Muscle layer of duodenum (tissue), 2 donors: ENCODE measurements around the gene CDC34.

Source experiments
- H3K27ac ChIP-seq: one replicate; pipeline ENCODE4 v1.7.0; 2013; ENCODE audit warnings: mild to moderate bottlenecking, low read length
- H3K27me3 ChIP-seq: one replicate; pipeline ENCODE4 v1.7.0; 2013; ENCODE audit warnings: low read depth, mild to moderate bottlenecking, control low read depth, low read length
- H3K36me3 ChIP-seq, 2 donors: one replicate each; pipeline ENCODE4 v1.7.0; 2013; ENCODE audit warnings: low read length in 2 of 2, control low read depth in 1 of 2, mild to moderate bottlenecking in 1 of 2; ENCODE audit not compliant: insufficient read depth in 2 of 2, control insufficient read depth in 1 of 2
- H3K4me1 ChIP-seq, 2 donors: one replicate each; pipeline ENCODE4 v1.7.0; 2013; ENCODE audit warnings: low read length in 2 of 2, mild to moderate bottlenecking in 2 of 2, control low read depth in 1 of 2, moderate library complexity in 1 of 2; ENCODE audit not compliant: insufficient read depth in 2 of 2, control insufficient read depth in 1 of 2
- H3K4me3 ChIP-seq, 2 donors: one replicate each; pipeline ENCODE4 v1.7.0; 2013; ENCODE audit warnings: low read length in 2 of 2, low read depth in 1 of 2, mild to moderate bottlenecking in 1 of 2
- H3K9me3 ChIP-seq, 2 donors: one replicate each; pipeline ENCODE4 v1.7.0; 2013; ENCODE audit warnings: low read length in 2 of 2, control low read depth in 1 of 2, mild to moderate bottlenecking in 1 of 2; ENCODE audit not compliant: control insufficient read depth in 1 of 2
- donor health status: healthy.

Gene CDC34

GRCh38 chr19:540867-541637, 9.5 kb downstream of the CDC34 start:
- Histone ChIP-seq H3K9me3 (no peaks in the 10 kb centered on the region), H3K36me3 (peaks cover 4 to 56% of the 10 kb centered on the region in 2 donors), H3K27me3 (no peaks in the 10 kb centered on the region), H3K4me3 (no peak overlapping the region), H3K4me1 (no peaks in the 10 kb centered on the region), H3K27ac (no peak overlapping the region)

- H3K27ac ChIP-seq = no peak overlapping the region
- H3K36me3 ChIP-seq = peaks cover 4 to 49% of the 10 kb centered on the region in 2 donors
- no peaks in the 10 kb centered on the region for H3K4me1 ChIP-seq
- no peaks in the 10 kb centered on the region for H3K27me3 ChIP-seq
- no peak overlapping the region for H3K4me3 ChIP-seq
- H3K9me3 ChIP-seq = no peaks in the 10 kb centered on the region
These were observed 10.1 kb downstream of the CDC34 start for GRCh38 chr19:541699-542098.

GRCh38 chr19:542173-542866, 10.8 kb downstream of the CDC34 start:
- H3K27ac ChIP-seq = no peak overlapping the region
- no peaks in the 10 kb centered on the region for H3K4me1 ChIP-seq
- H3K27me3 ChIP-seq = no peaks in the 10 kb centered on the region
- H3K36me3 ChIP-seq = peaks cover 4 to 43% of the 10 kb centered on the region in 2 donors
- H3K9me3 ChIP-seq = no peaks in the 10 kb centered on the region
- H3K4me3 ChIP-seq = no peak overlapping the region

- Histone ChIP-seq H3K27ac (no peak within 1 kb of the TSS), H3K27me3 (no peaks in the 10 kb centered on the region), H3K4me1 (no peaks in the 10 kb centered on the region), H3K36me3 (peaks cover 4 to 29% of the 10 kb centered on the region in 2 donors), H3K9me3 (no peaks in the 10 kb centered on the region), H3K4me3 (no peak within 1 kb of the TSS)
These were observed 12.5 kb downstream of the CDC34 start, which contains the start of gene GZMM for GRCh38 chr19:543910-544608. Gene GZMM, plus strand, starts transcription at chr19:544053. Its CDS starts 19 bp downstream, at chr19:544072.

- Histone ChIP-seq H3K9me3 (no peaks in the 10 kb centered on the region), H3K27me3 (no peaks in the 10 kb centered on the region), H3K4me1 (no peaks in the 10 kb centered on the region), H3K27ac (no peak overlapping the region), H3K36me3 (peaks cover 0 to 6% of the 10 kb centered on the region in 2 donors), H3K4me3 (no peak overlapping the region)
These were observed 15.6 kb downstream of the CDC34 start for GRCh38 chr19:547117-547516.

- no peaks in the 10 kb centered on the region for H3K36me3 ChIP-seq
- no peak overlapping the region for H3K4me3 ChIP-seq
- H3K9me3 ChIP-seq = no peaks in the 10 kb centered on the region
- no peak overlapping the region for H3K27ac ChIP-seq
- H3K4me1 ChIP-seq = no peaks in the 10 kb centered on the region
- H3K27me3 ChIP-seq = no peaks in the 10 kb centered on the region
These were observed 16.5 kb downstream of the CDC34 start for GRCh38 chr19:547836-548720.

- no peaks in the 10 kb centered on the region for H3K9me3 ChIP-seq
- H3K27me3 ChIP-seq = no peaks in the 10 kb centered on the region
- no peaks in the 10 kb centered on the region for H3K36me3 ChIP-seq
- H3K27ac ChIP-seq = no peak overlapping the region
- no peak overlapping the region for H3K4me3 ChIP-seq
- no peaks in the 10 kb centered on the region for H3K4me1 ChIP-seq
These were observed 17.6 kb downstream of the CDC34 start for GRCh38 chr19:548886-549830.

GRCh38 chr19:554817-555216, 23.3 kb downstream of the CDC34 start:
- Histone ChIP-seq H3K36me3 (no peaks in the 10 kb centered on the region), H3K4me3 (no peak overlapping the region), H3K27ac (no peak overlapping the region), H3K9me3 (no peaks in the 10 kb centered on the region), H3K27me3 (no peaks in the 10 kb centered on the region), H3K4me1 (peaks cover 0 to 8% of the 10 kb centered on the region in 2 donors)

GRCh38 chr19:555474-555808, 23.9 kb downstream of the CDC34 start:
- H3K4me1 ChIP-seq = peaks cover 0 to 8% of the 10 kb centered on the region in 2 donors
- no peaks in the 10 kb centered on the region for H3K9me3 ChIP-seq
- H3K27me3 ChIP-seq = no peaks in the 10 kb centered on the region
- no peak overlapping the region for H3K27ac ChIP-seq
- H3K36me3 ChIP-seq = no peaks in the 10 kb centered on the region
- no peak overlapping the region for H3K4me3 ChIP-seq
